CD4-positive, alpha-beta T cell treated with Interleukin-17A for 4 hours (primary cell): ENCODE data around the gene COQ5.
A peak's percentile ranks its signal among the peaks of the same experiment; 100 is the strongest.
"Not testable (repeated sequence)": the region's sequence is repeated elsewhere in the genome, so short reads cannot be mapped to it uniquely, and the experiment has no call there.

ENCODE experiments used
- DNase-seq: peaks from one replicate; pipeline ENCODE4 v3.0.0-alpha.2; 2020; ENCODE audit warnings: mixed read lengths

COQ5 gene

GRCh38 chr12:120522568-120522967 lies 6.4 kb downstream of the COQ5 start:
- no peak for DNase-seq

DNA sequence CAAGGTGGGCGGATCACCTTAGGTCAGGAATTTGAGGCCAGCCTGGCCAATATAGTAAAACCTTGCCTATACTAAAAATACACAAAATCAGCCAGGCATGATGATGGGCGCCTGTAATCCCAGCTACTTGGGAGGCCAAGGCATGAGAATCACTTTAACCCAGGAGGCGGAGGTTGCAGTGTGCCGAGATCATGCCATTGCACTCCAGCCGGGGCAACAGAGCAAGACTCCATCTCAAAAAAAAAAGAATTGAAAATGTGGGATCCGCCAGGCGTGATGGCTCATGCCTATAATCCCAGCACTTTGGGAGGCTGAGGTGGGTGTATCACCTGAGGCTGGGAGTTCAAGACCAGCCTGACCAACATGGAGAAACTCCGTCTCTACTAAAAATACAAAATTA lies 9.6 kb downstream of the COQ5 start:
- not testable (repeated sequence) for DNase-seq

DNA sequence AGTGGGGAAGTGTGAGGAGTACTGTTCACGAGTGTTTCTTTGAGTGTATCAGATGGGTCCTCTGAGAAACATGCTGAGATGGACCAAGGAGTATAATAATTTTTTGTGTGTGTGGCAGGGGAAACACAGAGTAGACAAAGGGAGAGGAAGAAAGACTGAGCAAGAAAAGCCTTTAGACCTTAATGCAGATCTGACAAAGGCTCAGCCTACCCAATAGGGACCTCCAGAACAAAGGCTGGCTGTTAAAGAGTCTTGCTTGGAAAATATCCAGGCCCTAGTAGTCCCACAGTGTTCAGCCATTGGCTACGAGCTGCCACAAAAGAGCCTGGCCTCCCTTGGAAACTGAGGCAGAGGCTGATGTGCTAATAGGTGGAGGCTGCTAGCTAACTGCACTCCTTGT lies 13.5 kb downstream of the COQ5 start:
- no peak for DNase-seq

DNA sequence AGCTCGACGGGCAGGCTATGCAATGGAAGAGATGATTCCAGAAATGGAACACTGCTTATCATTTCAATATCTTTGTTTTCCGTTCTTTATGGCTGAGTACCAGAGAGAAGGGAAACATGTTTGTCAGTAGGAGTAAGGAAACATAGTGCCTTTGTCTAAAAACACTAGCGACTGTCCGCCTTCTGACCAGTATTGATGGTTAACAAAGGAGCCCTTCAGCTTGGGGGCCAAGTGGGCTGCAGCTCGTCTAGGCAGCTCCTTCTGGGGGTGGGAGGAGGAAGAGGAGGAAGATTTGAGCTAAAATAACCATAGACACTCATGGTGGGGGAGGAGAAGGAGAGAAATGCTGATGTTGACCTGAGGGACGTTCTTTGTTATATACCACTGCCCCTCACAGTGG lies 15.0 kb downstream of the COQ5 start:
- no peak for DNase-seq

GRCh38 chr12:120508537-120508936 lies 20.4 kb downstream of the COQ5 start:
- DNase-seq: no peak

GRCh38 chr12:120504587-120504986 lies 24.4 kb downstream of the COQ5 start:
- no peak for DNase-seq

- DNase-seq: no peak
Observed at GRCh38 chr12:120500581-120500980, 28.4 kb downstream of the COQ5 start.

- no peak for DNase-seq
Observed at GRCh38 chr12:120498870-120499515, 30.0 kb downstream of the COQ5 start.

- no peak for DNase-seq
Observed at GRCh38 chr12:120497524-120498150, 31.3 kb downstream of the COQ5 start.

- peak; percentile 68 for DNase-seq
Observed at GRCh38 chr12:120496413-120497340, 32.3 kb downstream of the COQ5 start.

- DNase-seq: peak; percentile 98
Observed at GRCh38 chr12:120495731-120496412, 33.1 kb downstream of the COQ5 start, which contains the start of gene DYNLL1. TSS of gene DYNLL1 (plus strand) at chr12:120496113. CDS start at chr12:120496422, 309 bp downstream.

- DNase-seq: no peak
Observed at GRCh38 chr12:120495186-120495730, 33.7 kb downstream of the COQ5 start.

DNA sequence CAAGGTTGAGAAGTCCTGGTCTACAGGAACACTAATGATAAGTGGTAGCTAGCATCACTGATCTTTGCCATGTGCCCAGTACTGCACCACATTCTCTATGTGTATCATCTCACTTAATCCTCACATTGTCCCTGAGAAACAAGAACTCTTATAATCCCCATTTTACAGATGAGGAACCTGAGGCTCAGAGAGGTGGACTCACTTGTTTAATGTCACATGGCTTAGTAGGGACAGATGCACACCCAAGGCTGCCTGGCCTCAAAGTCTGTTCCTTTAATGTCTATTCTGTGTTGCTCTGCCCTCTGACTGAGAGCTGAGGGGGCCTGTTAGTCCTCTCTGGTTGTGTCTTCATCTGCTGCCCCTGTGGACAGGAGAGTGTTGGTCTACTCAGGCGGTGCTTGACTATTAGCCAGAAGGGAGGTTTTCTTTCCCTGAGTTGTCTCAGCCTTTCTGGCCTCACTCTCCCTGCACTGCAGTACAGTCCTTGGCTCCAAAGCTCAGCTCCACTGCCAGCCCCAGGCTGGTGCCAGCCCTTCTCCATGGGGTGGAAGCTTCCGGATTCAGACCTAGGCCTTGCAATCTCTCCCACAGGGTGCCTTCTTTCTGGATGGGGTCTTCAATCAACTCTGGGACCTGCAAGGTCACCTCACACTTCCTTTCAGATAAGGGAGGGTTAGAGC lies 38.0 kb downstream of the COQ5 start:
- DNase-seq: no peak

GRCh38 chr12:120490325-120490724 lies 38.6 kb downstream of the COQ5 start:
- no peak for DNase-seq

DNA sequence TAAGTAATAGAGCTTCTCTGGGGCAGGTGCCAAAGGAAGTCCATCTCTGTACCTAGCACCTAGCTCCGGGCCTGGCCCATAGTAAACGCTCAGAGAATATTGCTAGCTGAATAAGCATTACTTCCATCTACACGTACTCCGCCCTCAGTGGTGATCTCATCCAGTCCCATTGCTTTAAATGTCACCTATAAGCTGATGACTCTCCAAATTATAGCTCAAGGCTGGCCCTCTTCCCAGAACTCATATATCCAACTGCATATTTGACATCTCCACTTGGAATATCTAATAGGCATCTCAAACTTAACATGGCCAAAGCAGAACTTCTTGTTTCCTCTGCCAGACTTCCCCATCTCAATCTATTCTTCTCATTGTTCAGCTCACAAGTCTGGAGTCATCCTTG lies 39.9 kb downstream of the COQ5 start:
- DNase-seq: no peak

- DNase-seq: no peak
Observed at GRCh38 chr12:120488057-120488640, 40.8 kb downstream of the COQ5 start.

GRCh38 chr12:120487552-120487951 lies 41.4 kb downstream of the COQ5 start:
- DNase-seq: not testable (repeated sequence)

DNA sequence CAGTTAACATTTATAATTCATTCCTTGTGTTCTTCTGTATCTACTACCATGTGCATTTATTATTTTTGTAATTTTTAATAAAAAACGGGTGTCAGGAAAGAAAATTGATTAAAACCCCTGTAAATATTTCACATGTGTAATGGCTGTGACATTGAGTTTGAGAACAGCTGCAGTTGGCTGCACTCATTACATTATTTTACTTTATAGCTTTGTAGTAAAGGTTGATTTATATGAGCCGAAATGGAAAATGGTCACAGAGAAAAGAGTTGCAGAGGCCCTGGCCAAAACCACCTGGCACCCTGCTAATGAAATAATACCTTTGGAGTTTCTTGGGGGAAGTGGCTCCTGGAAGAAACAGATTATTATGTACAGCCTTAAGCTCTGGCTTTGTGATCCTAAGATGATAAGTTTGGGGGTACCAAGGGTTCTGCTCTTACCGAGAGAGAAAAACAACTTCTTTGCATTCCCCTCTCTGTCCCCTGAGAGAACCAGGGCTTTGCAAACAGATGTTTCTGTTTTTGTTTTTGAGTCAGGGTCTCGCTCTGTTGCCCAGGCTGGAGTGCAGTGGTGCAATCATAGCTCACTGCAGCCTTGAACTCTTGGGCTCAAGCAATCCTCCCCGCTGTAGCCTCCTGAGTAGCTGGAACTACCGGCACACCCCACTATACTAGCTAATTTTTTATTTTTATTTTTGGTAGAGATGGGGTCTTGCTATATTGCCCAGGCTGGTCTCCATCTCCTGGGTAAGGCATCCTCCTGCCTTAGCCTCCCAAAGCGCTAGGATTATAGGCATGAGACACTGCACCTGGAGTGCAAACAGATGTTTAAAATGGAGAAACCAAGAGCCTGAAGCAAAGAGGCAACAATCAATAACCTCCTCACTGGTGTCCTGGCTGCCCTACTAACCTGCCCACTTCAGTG lies 42.7 kb downstream of the COQ5 start:
- no peak for DNase-seq

DNA sequence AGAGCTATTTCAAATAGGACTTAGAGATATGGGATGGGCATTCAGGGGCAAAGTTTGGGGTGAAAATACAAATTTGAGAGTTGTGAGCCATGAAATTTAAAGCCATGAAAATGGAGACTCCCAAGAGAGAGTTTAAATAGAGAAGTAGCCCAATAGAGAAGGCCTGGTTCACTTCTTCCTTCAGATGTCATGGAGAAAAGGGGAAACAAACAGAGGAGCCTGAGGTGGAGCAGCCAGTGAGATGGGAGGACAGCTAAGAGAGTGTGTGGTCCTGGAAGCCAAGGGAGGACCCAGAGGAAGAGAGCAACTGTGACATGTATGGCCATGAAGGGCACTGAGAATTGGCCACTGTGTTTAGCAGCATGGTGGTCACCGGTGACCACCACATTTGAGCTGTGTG lies 45.3 kb downstream of the COQ5 start:
- no peak for DNase-seq

GRCh38 chr12:120481022-120481767 lies 47.8 kb downstream of the COQ5 start:
- DNase-seq: no peak
